Activated naive CD4-positive, alpha-beta T cell treated with anti-CD3 and anti-CD28 coated beads, Interleukin-2, amount 50 U/mL, for 16 hours (primary cell): ENCODE data around the gene TRIM65.
"Not testable (repeated sequence)": the region's sequence is repeated elsewhere in the genome, so short reads cannot be mapped to it uniquely, and the experiment has no call there.

ENCODE experiments used
- DNase-seq: peaks from one replicate; pipeline ENCODE4 v3.0.0-alpha.2; 2020

The TRIM65 gene

DNA sequence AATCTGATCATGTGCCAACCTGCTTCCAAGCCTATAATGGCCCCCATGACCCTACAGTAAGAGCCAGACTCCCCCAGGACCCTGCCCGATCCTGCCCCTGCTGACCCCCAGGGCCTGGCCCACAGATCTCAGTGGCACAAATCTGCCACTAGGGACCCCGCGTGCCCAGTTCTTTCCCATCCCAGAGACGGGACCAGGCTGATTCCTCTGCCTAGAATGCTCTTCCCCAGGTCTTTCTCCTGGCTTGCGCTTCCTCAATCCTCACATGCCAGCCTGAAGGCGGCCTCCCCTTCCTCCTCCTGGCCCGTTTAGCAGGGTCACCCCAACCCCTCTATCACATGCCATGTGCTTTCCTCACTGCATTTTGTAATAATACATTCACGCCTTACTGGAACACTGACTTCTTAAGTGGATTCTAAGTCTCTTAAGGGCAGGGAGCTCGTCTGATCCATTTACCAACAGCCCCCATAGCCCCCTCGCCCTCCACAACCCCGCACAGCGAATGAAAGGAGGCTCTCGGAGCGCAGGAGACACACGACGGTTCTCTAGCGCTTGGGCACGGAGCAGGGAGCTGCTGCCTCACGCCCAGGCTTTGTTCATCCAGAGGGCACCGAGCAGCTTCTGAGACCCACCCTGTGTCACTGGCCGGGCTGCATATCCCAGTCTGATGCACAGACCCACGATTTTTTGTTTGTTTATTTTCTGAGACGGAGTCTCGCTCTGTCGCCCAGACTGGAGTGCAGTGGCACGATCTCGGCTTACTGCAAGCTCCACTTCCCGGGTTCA is 1.2 kb downstream of the TRIM65 start:
- no peak for DNase-seq

DNA sequence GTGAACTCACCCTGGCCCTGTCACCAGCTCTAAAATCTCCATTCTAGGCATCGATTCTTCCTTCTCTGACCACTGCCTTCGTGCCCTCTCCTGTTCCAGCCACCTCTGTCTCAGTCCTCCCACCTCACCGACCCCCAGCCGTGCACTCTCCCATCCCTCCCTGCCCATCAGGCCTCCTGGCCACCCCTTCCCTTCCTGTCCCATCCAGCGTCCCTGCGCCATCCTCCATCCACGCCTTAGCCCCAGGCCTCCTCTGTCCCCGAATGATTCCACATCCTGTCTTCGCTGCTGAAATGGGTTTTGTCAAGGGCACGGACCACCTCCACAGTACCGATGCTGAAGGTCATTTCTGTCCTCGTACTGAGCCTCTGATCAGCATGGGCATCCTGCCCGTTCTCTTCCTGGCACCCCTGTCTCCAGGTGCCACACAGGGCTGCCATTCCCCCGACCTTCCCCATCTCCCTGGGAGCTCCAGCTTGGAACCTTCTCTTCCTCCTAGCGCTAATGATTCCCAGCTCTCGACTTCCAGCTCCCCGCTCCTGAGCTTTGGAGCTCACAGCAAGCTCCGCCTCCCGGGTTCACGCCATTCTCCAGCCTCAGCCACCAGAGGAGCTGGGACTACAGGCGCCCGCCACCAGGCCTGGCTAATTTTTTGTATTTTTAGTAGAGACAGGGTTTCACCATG is 2.6 kb downstream of the TRIM65 start:
- DNase-seq: no peak

- no peak for DNase-seq
Observed at GRCh38 chr17:75893305-75894048, 3.3 kb downstream of the TRIM65 start.

GRCh38 chr17:75892556-75893224 is 4.1 kb downstream of the TRIM65 start:
- DNase-seq: no peak

GRCh38 chr17:75891605-75892555 is 4.9 kb downstream of the TRIM65 start:
- DNase-seq: no peak

DNA sequence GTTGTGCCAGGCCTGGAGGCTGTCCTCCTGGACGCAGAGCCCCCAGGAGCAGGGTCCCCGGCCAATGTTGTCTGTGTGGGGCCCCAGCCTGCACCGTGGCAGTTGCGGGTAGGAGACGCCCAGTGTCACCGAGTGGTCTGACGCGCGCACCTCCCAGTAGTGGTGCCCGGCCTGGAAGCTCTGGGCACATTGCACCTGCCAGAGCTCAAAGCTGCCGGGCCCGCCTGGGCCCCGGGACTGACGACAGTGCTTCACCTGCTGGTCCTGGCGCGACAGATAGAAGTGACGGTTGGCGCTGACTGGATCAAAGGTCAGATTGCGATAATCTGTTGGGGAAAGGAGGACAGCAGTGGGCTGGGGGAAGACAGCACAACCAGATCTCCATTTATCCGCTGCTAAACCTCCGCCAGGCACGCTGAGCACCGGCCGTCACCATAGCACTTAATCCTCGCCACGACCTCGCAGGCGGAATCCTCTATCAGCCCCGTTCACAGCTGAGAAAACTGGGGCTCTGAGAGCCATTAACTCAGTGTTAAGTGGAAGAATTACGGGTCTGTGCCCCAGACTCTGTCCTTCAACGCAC is 5.6 kb downstream of the TRIM65 start:
- DNase-seq: no peak

DNA sequence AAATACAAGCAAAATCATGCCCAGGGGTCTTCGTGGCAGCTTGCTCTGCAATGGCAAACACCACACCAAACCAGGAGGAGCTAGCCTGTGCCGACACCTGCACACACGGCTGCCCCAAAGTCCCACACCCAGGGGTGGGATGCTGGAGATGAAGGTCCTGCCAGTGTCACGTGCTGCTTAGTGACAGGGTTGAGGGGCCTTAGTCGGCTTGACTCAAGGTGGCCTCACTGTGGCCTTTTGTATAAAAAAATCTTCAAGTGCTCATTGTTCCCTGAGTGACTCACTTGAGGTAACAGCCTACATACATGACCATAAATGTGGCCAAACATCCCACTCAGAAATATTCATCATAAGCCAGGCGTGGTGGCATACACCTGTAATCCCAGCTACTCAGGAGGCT is 7.3 kb downstream of the TRIM65 start:
- DNase-seq: no peak

DNA sequence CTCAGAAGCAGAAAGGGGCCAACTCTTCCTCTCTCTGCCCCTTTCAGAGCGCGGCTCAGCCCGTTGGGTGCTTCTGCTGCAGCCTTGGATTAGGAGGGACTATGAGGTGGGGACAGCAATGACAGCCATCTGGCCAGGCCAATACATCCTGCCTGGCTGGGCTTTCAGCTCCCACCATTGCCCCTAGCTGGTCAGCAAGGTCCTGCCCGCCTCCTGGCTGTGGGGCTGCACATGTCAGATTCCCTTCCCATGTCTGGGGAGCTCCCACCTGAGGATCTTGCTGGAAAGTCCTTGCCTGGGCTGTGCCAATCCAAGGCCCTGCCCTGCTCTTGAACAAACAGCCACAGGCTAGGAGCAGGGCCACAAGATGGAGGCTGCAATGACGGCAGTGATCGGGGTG is 8.3 kb downstream of the TRIM65 start:
- no peak for DNase-seq

DNA sequence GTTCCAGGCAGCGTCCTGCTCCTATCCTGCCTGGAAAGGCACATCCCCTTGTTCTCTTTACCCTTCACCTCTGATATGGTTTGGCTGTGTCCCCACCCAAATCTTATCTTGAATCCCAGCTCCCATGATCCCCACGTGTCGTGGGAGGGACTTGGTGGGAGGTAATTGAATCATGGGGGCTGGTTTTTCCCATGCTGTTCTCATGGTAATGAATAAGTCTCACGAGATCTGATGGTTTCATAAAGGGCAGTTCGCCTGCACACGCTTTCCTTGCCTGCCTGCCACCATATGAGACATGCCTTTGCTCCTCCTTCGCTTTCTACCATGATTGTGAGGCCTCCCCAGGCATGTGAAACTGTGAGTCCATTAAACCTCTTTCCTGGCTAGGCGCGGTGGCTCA is 10.9 kb downstream of the TRIM65 start:
- not testable (repeated sequence) for DNase-seq

DNA sequence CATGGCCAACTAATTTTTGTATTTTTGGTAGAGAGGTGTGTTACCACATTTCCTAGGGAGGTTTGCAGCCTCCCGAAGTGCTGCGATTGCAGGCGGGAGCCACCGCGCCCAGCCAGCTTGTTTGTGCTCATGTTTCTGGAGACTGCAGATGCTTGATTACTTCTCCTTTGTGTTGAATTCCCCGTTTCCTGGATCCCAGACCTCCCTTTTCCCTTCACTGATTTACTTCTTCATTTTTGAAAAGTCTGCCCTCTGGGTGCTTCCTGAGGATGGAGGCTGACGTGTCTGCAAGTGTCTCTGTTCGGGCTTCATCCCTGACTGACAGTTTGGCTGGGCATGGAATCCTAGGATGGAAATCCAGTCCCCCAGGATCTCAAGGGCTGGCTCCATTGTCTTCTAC is 11.3 kb downstream of the TRIM65 start:
- DNase-seq: no peak

DNA sequence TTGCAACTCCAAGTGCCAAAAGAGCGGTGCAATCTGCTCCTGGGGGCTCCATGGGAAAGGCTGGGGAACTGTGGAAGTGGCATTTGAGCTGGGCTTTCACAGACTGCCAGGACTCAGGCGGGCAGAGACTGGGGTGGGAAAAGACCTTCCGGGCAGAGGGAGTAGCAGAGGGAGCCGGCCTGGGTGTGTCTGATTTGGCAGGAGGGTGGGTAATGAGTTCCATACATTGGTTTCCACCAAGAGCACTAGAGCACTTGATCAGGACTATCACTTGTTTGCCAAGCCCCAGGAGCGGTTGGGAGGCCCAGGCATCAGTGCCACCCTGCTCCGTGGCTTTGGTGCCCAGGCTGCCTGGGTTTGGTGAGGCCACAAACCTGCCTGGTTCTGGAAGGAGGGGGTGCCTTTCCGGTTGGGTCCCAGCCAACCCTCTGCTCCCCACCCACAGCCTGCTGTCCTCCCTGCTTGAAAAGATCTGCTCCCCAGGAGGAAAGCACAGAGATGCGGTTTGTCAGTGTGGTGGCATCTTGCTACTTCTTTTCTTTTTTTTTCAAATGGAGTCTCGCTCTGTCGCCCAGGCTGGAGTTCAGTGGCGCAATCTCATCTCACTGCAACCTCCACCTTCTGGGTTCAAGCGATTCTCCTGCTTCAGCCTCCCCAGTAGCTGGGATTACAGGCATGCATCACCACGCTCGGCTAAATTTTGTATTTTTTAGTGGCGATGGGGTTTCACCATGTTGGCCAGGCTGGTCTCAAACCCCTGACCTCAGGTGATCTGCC is 14.9 kb downstream of the TRIM65 start:
- no peak for DNase-seq

- no peak for DNase-seq
Observed at GRCh38 chr17:75880266-75880665, 16.5 kb downstream of the TRIM65 start.

DNA sequence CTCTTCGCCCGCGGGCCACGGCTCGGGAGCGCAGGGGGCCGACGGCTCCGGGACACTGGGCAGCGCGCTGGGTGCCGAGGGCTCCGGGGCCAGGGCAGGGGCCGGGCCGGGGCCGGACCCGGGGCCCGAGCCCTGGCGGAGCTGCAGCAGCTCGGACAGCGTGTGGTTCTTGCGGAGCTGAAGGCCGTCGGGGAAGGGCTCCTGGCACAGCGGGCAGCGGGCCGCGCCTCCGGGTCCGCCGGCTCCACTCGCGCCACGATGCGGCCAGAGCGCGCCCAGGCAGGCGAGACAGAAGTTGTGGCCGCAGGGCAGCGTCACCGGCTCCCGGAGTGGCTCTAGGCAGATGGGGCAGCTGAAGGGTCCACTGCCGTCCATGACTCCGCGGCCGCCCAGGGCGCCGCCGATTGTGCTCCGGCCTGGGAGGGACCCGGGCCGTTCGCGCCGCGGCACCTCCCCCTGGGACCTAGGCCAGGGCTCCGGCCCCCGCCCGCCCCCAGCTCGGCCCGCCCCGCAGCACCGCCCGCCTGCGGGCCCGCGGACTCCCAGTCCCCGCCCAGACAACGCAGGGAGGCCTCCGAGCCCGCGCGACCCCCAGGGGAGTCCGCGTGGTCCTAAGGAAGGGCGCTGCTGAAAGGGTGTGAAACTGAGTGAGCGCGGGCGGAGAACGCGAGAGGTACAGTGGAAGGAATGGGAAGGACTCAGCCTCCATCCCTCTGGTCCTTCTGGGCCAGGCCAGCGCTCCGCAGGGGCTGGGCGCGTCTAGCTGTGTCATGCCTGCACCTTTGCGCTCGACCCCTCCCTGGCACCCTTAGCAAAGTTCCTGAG is 18.4 kb downstream of the TRIM65 start, which contains the start of gene TRIM47:
TSS of gene TRIM47 (minus strand) at position 408 of the 825 bp plus-strand sequence. CDS start at position 375, 33 bp downstream.
- DNase-seq: no peak

DNA sequence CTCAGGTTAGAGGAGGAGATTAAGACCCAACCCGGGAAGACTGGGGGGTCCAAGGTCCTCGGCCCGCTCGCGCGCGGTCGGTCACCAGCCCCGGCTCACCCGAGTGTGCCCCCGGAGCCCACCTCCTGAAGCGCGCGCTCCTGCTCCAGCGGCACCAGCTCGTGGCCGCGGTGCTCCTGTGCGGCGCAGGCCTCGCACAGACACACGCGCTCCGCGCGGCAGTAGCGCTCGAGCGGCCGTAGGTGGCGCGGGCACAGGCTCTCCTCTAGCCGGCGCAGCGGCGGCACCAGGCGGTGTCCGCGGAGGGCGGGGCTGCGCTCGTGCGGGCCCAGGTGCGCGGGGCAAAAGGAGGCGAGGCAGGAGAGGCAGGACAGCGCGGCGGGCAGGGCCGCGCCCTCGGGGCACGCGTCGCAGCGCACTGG is 19.0 kb downstream of the TRIM65 start:
- DNase-seq: peak; percentile 76

DNA sequence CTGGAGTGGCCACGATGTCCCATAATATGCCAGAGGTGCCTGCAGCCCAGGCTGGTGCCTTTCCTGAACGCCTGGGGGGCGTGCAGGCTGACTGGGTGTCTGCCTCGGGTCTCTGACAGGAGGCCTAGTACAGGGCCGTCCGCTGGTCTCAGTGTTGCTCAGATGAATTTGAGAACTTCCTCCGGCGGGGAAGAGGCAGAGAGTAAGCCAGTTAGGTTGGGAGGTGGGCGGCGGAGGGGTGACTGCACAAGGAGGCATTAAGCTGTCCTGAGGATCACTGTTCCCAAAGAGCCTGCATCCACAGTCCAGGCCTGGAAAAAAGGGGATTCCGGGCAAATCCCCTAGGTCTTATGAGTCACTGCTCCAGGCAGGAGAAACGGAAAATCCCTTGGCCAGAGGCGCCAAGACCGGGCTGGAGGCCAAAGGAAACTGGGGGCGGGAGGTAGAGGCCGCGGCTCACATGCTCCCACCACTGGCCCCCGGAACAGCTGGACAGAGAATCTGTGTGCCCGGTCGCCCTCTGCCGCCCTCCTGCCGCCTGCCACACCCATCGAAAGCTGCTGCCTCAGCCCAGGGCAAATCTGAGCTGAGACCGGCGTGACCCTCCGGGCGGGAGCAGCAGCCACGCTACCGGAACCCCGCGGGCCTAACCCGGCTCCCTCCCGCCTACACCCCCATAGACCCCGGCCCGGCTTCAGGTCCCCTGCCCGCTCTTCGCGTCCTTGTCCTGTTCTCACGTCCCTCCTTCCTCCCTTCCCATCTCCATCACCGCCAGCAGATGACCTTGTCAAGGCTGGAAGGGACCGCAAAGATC is 19.6 kb downstream of the TRIM65 start:
- DNase-seq: peak; percentile 37

DNA sequence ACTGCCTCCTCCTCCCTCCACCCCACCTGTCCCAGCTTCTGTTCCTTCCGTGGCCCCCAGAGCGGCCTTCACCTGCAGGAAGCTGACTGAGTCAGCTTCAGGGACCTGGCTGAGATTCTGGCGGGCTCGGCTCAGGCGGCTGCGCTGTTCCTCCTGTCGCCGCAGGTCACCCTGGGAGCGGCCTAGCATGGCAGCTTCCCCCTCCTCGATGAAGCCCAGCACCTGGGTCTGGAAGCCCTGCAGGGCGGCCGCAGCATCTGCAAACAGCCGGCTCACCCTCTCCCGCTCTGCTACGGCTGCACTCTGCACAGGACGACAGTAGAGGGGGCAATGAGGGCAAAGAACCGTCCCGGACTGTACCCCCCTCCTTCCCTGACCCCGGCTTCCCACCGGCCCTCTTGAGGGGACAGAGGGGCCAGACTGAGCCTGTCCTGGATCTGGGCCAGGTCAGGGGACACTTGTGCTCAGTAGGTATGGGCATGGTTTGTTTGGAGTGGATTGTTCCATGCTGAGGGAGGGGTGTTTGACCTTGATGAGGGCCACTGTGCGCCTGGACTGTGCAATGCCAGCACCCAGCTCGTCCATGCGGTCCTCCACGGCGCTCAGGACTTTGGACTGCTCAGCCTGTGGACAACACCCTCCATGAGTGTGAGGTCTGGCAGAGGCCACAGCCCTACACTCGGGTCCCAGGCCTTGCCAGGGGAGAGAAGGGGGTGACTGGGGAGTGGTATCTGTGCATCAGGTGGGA is 20.4 kb downstream of the TRIM65 start:
- DNase-seq: peak; percentile 61

DNA sequence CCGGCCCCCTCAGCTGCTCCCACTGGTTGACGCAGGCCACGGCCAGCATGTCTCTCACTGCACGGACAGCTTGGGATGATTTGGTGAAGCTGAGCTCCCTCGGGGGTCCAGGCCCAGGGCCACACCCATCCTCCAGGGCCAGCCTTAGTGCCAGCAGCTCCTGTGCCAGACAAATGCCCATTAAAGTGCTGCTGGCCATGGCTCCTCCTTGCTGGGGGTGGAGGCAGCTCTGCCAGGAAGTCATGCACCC is 20.9 kb downstream of the TRIM65 start:
- no peak for DNase-seq

GRCh38 chr17:75875182-75875939 is 21.4 kb downstream of the TRIM65 start:
- no peak for DNase-seq
